ENCODE results near the gene NKPD1.

- no peak for TF ChIP-seq POLR2AphosphoS5 (IDR thresholded peaks at IDR 0.05)
- no peak for TF ChIP-seq POLR2A (IDR thresholded peaks at IDR 0.05)
- TF ChIP-seq CTCF (IDR thresholded peaks at IDR 0.05 in 8 of 11, conservative IDR thresholded peaks at IDR 0.05 in 3 of 11): no peak
These were observed 48.5 kb downstream of the NKPD1 start for GRCh38 chr19:45112111-45112827.

Measured in spleen (tissue), 7 donors.